Lung (tissue), 12 donors: ENCODE data around the gene PLP1. TPM values are rescaled to one million over a fixed set of nuclear protein-coding genes. Genes with fewer than 3 reads are reported as not detected.

ENCODE experiments used
- ATAC-seq: fragments of 200-7000 bp; cut with Tn5 transposase; one replicate; pipeline ENCODE4 v1.9.1; 2020; ENCODE audit warnings: moderate number of reproducible peaks; ENCODE audit not compliant: insufficient read depth, low FRiP score
- DNase-seq, 3 donors: peaks; one replicate each; pipeline ENCODE4 v3.0.0-alpha.2; 2013 to 2017
- H3K27ac ChIP-seq, 2 donors: one replicate each; pipeline ENCODE4 v1.5.1; 2013; ENCODE audit warnings: mild to moderate bottlenecking in 2 of 2, moderate library complexity in 2 of 2, control low read depth in 1 of 2, inconsistent platforms in 1 of 2, low read depth in 1 of 2, low read length in 1 of 2
- H3K27me3 ChIP-seq, 3 donors: one replicate each; pipeline ENCODE4 v1.5.1; 2013; ENCODE audit warnings: low read length in 2 of 3; ENCODE audit not compliant: control insufficient read depth in 3 of 3, insufficient read depth in 3 of 3
- H3K36me3 ChIP-seq, 4 donors: one replicate each; pipeline ENCODE4 v1.5.1; 2013; ENCODE audit warnings: low read length in 4 of 4, mild to moderate bottlenecking in 1 of 4, moderate library complexity in 1 of 4; ENCODE audit not compliant: control insufficient read depth in 4 of 4, insufficient read depth in 4 of 4
- H3K4me1 ChIP-seq, 5 donors: one replicate each; pipeline ENCODE4 v1.5.1; 2013; ENCODE audit warnings: low read length in 5 of 5, mild to moderate bottlenecking in 2 of 5, moderate library complexity in 1 of 5; ENCODE audit not compliant: control insufficient read depth in 5 of 5, insufficient read depth in 5 of 5
- H3K4me3 ChIP-seq: one replicate; pipeline ENCODE4 v1.5.1; 2013; ENCODE audit warnings: mild to moderate bottlenecking, control low read depth, moderate library complexity
- H3K9ac ChIP-seq, 2 donors: one replicate each; pipeline ENCODE4 v1.5.1; 2013; ENCODE audit warnings: low read length in 2 of 2, control low read depth in 1 of 2; ENCODE audit not compliant: insufficient read depth in 1 of 2
- H3K9me3 ChIP-seq, 4 donors: one replicate each; pipeline ENCODE4 v1.5.1; 2013; ENCODE audit warnings: low read length in 3 of 4, mild to moderate bottlenecking in 1 of 4, moderate library complexity in 1 of 4; ENCODE audit not compliant: control insufficient read depth in 4 of 4, insufficient read depth in 3 of 4
- WGBS, 2 donors: extraction: QIAGEN DNeasy Blood & Tissue Kit; methylation state at CpG; one replicate each; pipeline ENCODE4 v1.1.7; 2013; 5-methylcytosine and 5-hydroxymethylcytosine counted together
- polyA plus RNA-seq, 2 donors: library from polyadenylated mRNA; stranded (reverse); fragments of 200-250 nt; gene quantifications; one replicate each; pipeline ENCODE4 v1.2.1, GENCODE V29; 2013
- total RNA-seq, 2 donors: library from RNA; depleted of rRNA in 1 of 2; stranded (reverse); fragments of >200 nt in 1 of 2; gene quantifications; one replicate each; pipeline ENCODE4 v1.2.1, GENCODE V29; 2014 to 2021
- TF ChIP-seq, protein P1 (sequence below): IDR thresholded peaks from 2 replicates; pipeline ENCODE4 v1.5.1; 2012; ENCODE audit warnings: mild to moderate bottlenecking; ENCODE audit errors: control extremely low read depth, extremely low read depth
- donor health status: control.
- donor health status: control.
- donor health status: Bipolar disorder and iron deficiency.
- donor health status: healthy.
- donor health status: DM: yes; HTN: yes; CAD: no.

Gene PLP1
- total and polyA plus RNA-seq, 4 donors, result 0.06 to 9.3 (median 0.34) TPM

DNA sequence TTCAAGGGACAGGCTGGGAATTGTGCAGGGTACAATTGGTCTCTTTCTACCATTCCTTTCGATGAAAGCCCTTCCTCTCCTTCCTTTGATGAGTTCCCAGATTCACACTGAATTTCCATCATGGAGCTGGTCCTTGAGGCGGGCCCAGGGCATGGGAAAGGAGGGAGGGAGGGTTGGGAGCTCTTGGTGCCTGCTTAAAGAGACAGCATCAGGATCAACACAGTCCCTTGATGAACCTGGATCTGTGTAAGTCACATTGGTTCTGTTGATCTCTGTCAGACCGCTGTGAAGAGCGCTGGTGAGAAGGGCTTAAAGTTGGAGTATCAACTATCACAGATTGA lies 4.4 kb downstream of the PLP1 start:
- H3K27ac ChIP-seq, result no peak overlapping the region
- H3K9me3 ChIP-seq, result no peaks in the 10 kb centered on the region
- TF ChIP-seq, protein P1, sequence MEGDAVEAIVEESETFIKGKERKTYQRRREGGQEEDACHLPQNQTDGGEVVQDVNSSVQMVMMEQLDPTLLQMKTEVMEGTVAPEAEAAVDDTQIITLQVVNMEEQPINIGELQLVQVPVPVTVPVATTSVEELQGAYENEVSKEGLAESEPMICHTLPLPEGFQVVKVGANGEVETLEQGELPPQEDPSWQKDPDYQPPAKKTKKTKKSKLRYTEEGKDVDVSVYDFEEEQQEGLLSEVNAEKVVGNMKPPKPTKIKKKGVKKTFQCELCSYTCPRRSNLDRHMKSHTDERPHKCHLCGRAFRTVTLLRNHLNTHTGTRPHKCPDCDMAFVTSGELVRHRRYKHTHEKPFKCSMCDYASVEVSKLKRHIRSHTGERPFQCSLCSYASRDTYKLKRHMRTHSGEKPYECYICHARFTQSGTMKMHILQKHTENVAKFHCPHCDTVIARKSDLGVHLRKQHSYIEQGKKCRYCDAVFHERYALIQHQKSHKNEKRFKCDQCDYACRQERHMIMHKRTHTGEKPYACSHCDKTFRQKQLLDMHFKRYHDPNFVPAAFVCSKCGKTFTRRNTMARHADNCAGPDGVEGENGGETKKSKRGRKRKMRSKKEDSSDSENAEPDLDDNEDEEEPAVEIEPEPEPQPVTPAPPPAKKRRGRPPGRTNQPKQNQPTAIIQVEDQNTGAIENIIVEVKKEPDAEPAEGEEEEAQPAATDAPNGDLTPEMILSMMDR, result no peak
- H3K4me3 ChIP-seq, result no peak overlapping the region
- peaks cover 7 to 49% (median 17%) of the 10 kb centered on the region in 3 donors for H3K27me3 ChIP-seq
- 77 to 92% methylated on average over 3 to 4 of the region's 4 CpGs for WGBS, 2 donors
- peaks cover 0 to 19% (median 5%) of the 10 kb centered on the region in 5 donors for H3K4me1 ChIP-seq
- no peaks in the 10 kb centered on the region for H3K36me3 ChIP-seq
- no peak overlapping the region for H3K9ac ChIP-seq
- ATAC-seq (no peak), DNase-seq (no peak)

DNA sequence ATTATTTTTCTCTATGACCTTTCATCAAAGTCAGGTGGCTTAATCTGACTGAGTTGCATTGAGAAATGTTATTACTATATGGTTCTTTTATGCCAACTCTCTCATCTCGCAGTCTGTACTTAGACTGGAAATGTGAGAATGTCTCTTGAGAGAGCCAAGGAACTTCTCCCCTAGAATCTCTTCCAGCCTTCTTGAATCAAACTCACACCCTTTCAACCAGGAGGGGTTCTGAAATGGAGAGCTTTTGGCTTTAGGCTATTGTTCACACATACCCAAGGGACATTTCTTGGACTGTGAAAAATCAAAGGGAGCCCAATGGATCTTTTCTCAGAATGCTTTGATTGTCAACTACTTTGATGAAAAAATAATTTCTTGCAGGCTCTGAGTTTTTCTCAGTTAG lies 5.1 kb downstream of the PLP1 start:
- ATAC-seq (no peak), DNase-seq (peak in 2 of 3 donors; percentile 46 to 69)
- H3K27ac ChIP-seq, result no peak overlapping the region
- H3K4me1 ChIP-seq, result peaks cover 0 to 19% (median 5%) of the 10 kb centered on the region in 5 donors
- H3K27me3 ChIP-seq, result peaks cover 11 to 42% (median 18%) of the 10 kb centered on the region in 3 donors
- H3K36me3 ChIP-seq, result no peaks in the 10 kb centered on the region
- 86 to 95% methylated on average over 1 of the region's 1 CpG for WGBS, 2 donors
- TF ChIP-seq, protein P1, result no peak
- no peak overlapping the region for H3K4me3 ChIP-seq
- peaks cover 0 to 2% (median 0%) of the 10 kb centered on the region in 4 donors for H3K9me3 ChIP-seq
- no peak overlapping the region for H3K9ac ChIP-seq

DNA sequence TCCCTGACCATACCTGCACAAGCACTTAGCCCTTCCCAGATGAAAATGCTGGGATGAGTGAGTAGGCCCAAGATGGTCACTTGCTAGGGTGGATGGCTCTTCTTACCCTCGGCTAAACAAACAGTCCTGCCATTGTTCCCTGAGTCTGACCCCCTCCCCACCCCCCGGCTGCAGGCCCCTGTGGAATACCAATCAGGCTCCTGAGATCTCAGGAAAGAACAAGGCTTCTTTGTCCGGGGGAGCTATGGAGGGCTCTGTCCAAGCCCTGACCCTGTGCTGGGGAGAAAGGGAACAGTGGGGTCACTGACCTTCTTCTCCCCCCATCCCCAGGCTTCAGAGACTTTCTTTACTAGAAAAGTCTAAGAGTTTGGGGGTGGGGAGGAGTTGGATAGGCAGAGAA lies 6.0 kb downstream of the PLP1 start:
- H3K9me3 ChIP-seq, result peaks cover 0 to 2% (median 0%) of the 10 kb centered on the region in 4 donors
- peaks cover 6 to 41% (median 16%) of the 10 kb centered on the region in 3 donors for H3K27me3 ChIP-seq
- H3K4me1 ChIP-seq, result peaks cover 0 to 19% (median 5%) of the 10 kb centered on the region in 5 donors
- no peak overlapping the region for H3K9ac ChIP-seq
- ATAC-seq (no peak), DNase-seq (no peak)
- H3K36me3 ChIP-seq, result no peaks in the 10 kb centered on the region
- 66 to 93% methylated on average over 3 of the region's 3 CpGs for WGBS, 2 donors
- H3K4me3 ChIP-seq, result no peak overlapping the region
- TF ChIP-seq, protein P1, result no peak
- H3K27ac ChIP-seq, result no peak overlapping the region

DNA sequence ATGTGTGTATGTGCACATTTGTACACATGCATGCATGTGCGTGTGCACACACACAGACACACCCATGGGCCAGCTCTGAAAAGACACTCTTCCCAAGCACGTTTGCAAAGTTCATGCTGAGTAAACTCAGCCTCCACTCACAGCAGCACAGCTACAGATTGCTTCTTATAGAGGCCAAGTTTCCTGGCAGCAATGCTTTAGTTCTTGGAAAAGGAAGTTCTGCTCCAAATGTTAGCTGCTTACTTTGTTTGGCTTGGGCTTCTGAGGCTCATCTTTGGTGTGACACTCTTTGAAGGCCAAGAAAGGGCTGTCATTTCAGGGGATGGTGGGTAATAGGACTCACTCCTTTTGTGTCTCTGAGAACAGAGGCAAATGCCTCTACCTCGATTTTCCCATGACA lies 6.6 kb downstream of the PLP1 start:
- H3K4me1 ChIP-seq, result peaks cover 0 to 19% (median 5%) of the 10 kb centered on the region in 5 donors
- H3K4me3 ChIP-seq, result no peak overlapping the region
- DNase-seq, result peak; percentile 25 to 90 (median 71)
- peaks cover 5 to 37% (median 13%) of the 10 kb centered on the region in 3 donors for H3K27me3 ChIP-seq
- 47 to 56% methylated on average over 3 of the region's 3 CpGs for WGBS, 2 donors
- H3K9me3 ChIP-seq, result peaks cover 0 to 2% (median 0%) of the 10 kb centered on the region in 4 donors
- no peaks in the 10 kb centered on the region for H3K36me3 ChIP-seq
- TF ChIP-seq, protein P1, result no peak
- no peak for ATAC-seq
- no peak overlapping the region for H3K9ac ChIP-seq
- no peak overlapping the region for H3K27ac ChIP-seq
